Endothelial cell (in vitro differentiated cells): ENCODE data around the gene NAA10. TPM values are rescaled to one million over a fixed set of nuclear protein-coding genes. Genes with fewer than 3 reads are reported as not detected.

ENCODE experiments used
- DNase-seq: peaks from one replicate; pipeline ENCODE4 v3.0.0; 2021; ENCODE audit warnings: low spot score
- H3K27ac Mint-ChIP-seq: one replicate; pipeline ENCODE4 v1.8.0; 2021; ENCODE audit warnings: mixed read lengths, inconsistent platforms; ENCODE audit not compliant: unreplicated experiment
- H3K27me3 Mint-ChIP-seq: one replicate; pipeline ENCODE4 v1.8.0; 2021; ENCODE audit warnings: mild to moderate bottlenecking, moderate library complexity, mixed read lengths, inconsistent platforms; ENCODE audit not compliant: unreplicated experiment
- H3K36me3 Mint-ChIP-seq: one replicate; pipeline ENCODE4 v1.8.0; 2021; ENCODE audit warnings: mild to moderate bottlenecking, low read depth, mixed read lengths, inconsistent platforms; ENCODE audit not compliant: unreplicated experiment
- H3K4me1 Mint-ChIP-seq: one replicate; pipeline ENCODE4 v1.8.0; 2021; ENCODE audit warnings: mild to moderate bottlenecking, mixed read lengths, inconsistent platforms; ENCODE audit not compliant: unreplicated experiment
- H3K4me3 Mint-ChIP-seq: one replicate; pipeline ENCODE4 v1.8.0; 2021; ENCODE audit warnings: mild to moderate bottlenecking, mixed read lengths, inconsistent platforms; ENCODE audit not compliant: unreplicated experiment
- H3K9me3 Mint-ChIP-seq: one replicate; pipeline ENCODE4 v1.8.0; 2021; ENCODE audit warnings: mixed read lengths, inconsistent platforms; ENCODE audit not compliant: unreplicated experiment
- total RNA-seq: library from RNA; stranded (reverse); fragmentation: NEBNext Ultra II Directional; extraction: Animal tissue kit (Norgen Biotek cat#: 25700); gene quantifications from one replicate; pipeline ENCODE4 v1.2.1, GENCODE V29; 2021; ENCODE audit not compliant: unreplicated experiment
- TF ChIP-seq, protein P1 (sequence below): fragments of 200-600 bp; sonication (generic); IDR thresholded peaks from one replicate; pipeline ENCODE4 v1.5.0; 2021; ENCODE audit warnings: antibody characterized with exemption; ENCODE audit not compliant: unreplicated experiment

Gene NAA10
- total RNA-seq, 1 donor from 2014 or later, result 85.5 TPM

DNA sequence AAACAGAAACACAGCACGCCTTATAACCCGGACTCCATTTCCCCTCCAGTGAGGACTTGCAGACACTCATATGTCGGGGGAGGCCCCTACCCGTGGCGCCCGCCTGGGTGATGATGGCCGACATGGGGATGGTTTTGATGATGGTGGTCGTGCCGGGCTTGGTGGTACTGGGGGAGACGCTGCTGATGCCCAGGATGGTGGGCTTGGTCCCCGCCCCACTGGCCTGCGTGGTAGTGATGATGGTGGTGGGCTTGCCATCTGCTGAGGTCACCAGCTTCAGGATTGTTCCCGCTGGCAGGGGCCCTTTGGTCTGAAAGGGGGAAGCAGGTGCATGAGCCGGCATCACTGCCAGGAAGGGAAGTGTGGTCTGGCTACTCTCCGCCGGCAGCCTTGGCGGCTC, 22.4 kb upstream of the NAA10 start:
- no peaks in the 10 kb centered on the region for H3K4me1 Mint-ChIP-seq
- no peak for DNase-seq
- no peak overlapping the region for H3K4me3 Mint-ChIP-seq
- peaks cover 7% of the 10 kb centered on the region for H3K36me3 Mint-ChIP-seq
- no peak overlapping the region for H3K27ac Mint-ChIP-seq
- H3K27me3 Mint-ChIP-seq, result no peaks in the 10 kb centered on the region
- H3K9me3 Mint-ChIP-seq, result no peaks in the 10 kb centered on the region
- TF ChIP-seq, protein P1, sequence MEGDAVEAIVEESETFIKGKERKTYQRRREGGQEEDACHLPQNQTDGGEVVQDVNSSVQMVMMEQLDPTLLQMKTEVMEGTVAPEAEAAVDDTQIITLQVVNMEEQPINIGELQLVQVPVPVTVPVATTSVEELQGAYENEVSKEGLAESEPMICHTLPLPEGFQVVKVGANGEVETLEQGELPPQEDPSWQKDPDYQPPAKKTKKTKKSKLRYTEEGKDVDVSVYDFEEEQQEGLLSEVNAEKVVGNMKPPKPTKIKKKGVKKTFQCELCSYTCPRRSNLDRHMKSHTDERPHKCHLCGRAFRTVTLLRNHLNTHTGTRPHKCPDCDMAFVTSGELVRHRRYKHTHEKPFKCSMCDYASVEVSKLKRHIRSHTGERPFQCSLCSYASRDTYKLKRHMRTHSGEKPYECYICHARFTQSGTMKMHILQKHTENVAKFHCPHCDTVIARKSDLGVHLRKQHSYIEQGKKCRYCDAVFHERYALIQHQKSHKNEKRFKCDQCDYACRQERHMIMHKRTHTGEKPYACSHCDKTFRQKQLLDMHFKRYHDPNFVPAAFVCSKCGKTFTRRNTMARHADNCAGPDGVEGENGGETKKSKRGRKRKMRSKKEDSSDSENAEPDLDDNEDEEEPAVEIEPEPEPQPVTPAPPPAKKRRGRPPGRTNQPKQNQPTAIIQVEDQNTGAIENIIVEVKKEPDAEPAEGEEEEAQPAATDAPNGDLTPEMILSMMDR, result no peak

DNA sequence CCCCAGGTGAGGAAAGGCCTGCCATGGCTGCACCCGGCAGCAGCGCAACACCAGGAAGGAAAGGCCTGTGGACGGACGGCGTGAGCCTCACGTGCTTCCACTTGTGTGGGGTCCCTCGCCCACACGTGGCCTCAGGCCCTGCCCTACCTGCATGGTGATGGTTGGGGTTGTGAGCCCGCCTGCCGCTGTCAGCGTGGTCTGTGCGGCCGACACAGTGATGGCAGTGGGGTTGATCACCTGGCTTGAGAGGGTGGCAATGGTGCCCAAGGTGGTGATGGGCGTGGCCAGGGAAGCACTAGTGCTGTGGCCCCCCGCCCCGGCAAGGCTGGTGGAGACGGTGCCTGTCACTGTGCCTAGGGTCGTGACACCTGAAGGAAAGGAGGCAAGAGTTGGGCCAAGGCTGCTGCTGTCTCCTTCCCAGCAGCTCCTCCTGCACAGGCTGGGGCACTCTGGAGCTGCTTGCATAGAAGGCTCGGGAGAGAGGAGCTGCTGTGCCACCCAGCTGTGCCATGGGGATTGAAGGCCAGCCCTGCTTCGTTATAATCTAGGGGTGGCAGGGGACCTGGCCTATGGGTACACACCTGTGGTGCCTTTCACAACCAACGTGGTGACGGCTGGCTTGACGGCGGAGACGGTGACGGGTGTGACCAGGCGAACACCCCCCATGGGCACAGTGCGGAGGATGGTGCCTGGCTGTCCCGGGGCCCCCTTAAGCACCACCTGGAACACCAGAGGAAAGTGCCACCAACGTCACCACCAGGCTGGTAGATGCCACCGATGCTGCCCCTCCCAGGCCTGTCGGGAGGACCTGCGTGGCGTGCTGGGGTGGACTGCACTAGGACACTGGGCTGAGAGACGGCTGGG, 21.4 kb upstream of the NAA10 start:
- no peak overlapping the region for H3K27ac Mint-ChIP-seq
- H3K4me1 Mint-ChIP-seq, result no peaks in the 10 kb centered on the region
- H3K9me3 Mint-ChIP-seq, result no peaks in the 10 kb centered on the region
- H3K36me3 Mint-ChIP-seq, result peaks cover 7% of the 10 kb centered on the region
- no peak for DNase-seq
- no peak overlapping the region for H3K4me3 Mint-ChIP-seq
- TF ChIP-seq, protein P1, result no peak
- no peaks in the 10 kb centered on the region for H3K27me3 Mint-ChIP-seq

DNA sequence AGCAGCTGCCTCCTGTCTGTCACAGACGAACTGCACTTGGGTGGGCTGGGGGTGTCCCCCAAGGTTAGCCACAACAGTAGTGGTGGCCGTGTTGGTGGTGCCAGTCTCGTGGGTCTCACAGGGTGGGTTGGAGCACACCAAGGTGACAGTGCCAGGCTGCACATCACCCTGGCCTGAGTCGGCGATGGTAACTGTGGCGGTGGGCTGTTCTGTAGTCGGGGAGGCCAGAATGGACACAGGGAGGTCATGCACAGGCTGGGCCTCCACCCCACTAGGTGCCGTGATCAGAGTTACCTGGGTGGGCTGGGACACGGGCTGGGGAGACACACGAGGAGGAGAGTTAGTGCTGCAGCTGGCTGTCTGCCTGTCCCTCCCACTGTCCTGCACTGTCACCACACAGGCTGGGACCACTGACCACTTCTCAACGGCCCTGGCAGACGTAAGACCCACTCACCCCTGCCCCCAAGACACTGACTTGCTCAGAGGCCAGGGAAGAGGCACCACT, 20.4 kb upstream of the NAA10 start:
- no peak overlapping the region for H3K4me3 Mint-ChIP-seq
- TF ChIP-seq, protein P1, result no peak
- H3K4me1 Mint-ChIP-seq, result peaks cover 4% of the 10 kb centered on the region
- DNase-seq, result no peak
- peaks cover 5% of the 10 kb centered on the region for H3K27me3 Mint-ChIP-seq
- H3K27ac Mint-ChIP-seq, result no peak overlapping the region
- peaks cover 7% of the 10 kb centered on the region for H3K36me3 Mint-ChIP-seq
- no peaks in the 10 kb centered on the region for H3K9me3 Mint-ChIP-seq

DNA sequence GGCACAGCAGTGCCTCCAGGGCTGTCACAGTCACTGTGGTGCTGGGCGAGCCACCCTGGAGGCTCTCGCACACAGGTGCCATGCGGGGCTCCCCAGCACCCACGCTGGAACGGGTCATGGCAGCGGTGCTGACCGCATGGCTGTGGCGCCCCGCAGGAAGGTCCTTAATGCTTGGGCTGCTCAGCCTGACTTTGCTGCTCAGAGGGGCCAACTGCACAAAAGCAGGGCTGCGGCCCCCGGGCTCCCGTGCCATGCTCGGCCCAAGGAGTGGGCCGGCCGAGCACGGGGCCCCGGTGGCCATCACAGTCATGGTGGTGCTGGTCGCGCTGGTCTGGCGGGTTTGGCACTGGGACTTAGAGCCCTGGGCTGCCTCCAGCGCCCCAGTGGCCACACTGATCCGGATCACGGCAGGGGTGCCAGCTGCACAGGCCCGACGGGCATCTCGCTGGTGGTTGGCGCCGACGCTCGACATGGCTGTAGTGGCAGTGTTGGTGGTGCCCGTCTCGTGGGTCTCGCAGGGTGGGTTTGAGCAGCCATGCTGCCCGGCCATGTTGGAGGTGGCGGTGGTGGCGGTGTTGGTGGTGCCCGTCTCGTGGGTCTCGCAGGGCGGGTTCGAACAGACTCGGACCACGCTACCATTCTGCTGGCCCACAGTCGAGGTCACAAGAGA, 19.9 kb upstream of the NAA10 start:
- peaks cover 5% of the 10 kb centered on the region for H3K27me3 Mint-ChIP-seq

More for the DNA sequence above, 19.9 kb upstream of the NAA10 start:
- Mint-ChIP-seq H3K4me1 (peaks cover 4% of the 10 kb centered on the region), H3K36me3 (peaks cover 7% of the 10 kb centered on the region), H3K4me3 (no peak overlapping the region), H3K9me3 (no peaks in the 10 kb centered on the region), H3K27ac (no peak overlapping the region)
- no peak for DNase-seq
- TF ChIP-seq, protein P1, result no peak
